GM12891 (cell line): ENCODE results near the gene CTF1.
A peak's percentile ranks its signal among the peaks of the same experiment; 100 is the strongest.

ENCODE experiments used
- DNase-seq: peaks from one replicate; pipeline ENCODE4 v3.0.0; 2011; ENCODE audit warnings: low spot score; ENCODE audit not compliant: insufficient read length
- FAIRE-seq: peaks from 2 replicates; lab custom pipeline; 2011; peaks lifted over from hg19 to GRCh38; lab: Jason Lieb, UNC
- PAX5 ChIP-seq: IDR thresholded peaks from 2 replicates; pipeline ENCODE4 v1.6.1; 2011; ENCODE audit warnings: low read length, moderate library complexity, mild to moderate bottlenecking; ENCODE audit not compliant: insufficient read depth, severe bottlenecking
- POLR2A ChIP-seq: IDR thresholded peaks from 2 replicates; pipeline ENCODE4 v1.6.1; 2011; ENCODE audit warnings: low read depth, low read length, control low read depth
- POLR2AphosphoS5 ChIP-seq: IDR thresholded peaks from 2 replicates; pipeline ENCODE4 v1.6.1; 2011; ENCODE audit warnings: low read depth, low read length, control low read depth
- POU2F2 ChIP-seq: IDR thresholded peaks from 2 replicates; pipeline ENCODE4 v1.6.1; 2011; ENCODE audit warnings: low read depth, mild to moderate bottlenecking, control low read depth, low read length, moderate library complexity
- SPI1 ChIP-seq: IDR thresholded peaks from 2 replicates; pipeline ENCODE4 v1.6.1; 2011; ENCODE audit warnings: low read depth, low read length, control low read depth
- TAF1 ChIP-seq: IDR thresholded peaks from 2 replicates; pipeline ENCODE4 v1.6.1; 2011; ENCODE audit warnings: low read depth, low read length, control low read depth

Gene CTF1

DNA sequence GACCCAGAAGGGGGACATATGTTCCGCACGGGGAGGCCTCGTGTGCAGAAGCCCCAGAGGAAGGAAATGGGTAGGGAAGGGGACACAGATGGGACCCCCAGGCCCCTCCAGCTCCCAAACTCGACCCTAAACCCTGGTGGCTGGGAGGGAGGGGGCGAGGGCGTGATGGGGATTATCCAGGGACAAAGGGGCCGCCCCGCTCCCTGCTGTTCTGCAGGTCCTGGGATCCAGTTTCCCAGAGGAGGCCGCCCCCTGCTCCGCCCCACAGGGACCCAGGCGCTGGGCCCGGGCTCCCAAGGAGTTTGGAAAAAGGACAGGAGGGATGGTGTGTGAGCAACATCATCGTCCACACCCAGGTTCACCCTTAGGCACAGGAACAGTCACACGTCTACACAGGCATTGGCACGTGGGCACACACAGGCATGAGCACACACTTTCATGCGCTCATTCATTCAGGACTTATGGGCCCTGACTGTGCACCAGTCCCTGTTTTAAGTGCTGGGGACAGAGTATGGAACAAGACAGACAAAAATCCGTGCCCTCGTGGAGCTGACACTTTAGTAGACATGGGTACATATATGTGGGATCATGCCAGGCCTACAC is 14.1 kb downstream of the CTF1 start:
- FAIRE-seq: no peak
- TF ChIP-seq POLR2AphosphoS5 (no peak), SPI1 (no peak), POU2F2 (no peak), PAX5 (no peak), POLR2A (no peak), TAF1 (no peak)
- no peak for DNase-seq

DNA sequence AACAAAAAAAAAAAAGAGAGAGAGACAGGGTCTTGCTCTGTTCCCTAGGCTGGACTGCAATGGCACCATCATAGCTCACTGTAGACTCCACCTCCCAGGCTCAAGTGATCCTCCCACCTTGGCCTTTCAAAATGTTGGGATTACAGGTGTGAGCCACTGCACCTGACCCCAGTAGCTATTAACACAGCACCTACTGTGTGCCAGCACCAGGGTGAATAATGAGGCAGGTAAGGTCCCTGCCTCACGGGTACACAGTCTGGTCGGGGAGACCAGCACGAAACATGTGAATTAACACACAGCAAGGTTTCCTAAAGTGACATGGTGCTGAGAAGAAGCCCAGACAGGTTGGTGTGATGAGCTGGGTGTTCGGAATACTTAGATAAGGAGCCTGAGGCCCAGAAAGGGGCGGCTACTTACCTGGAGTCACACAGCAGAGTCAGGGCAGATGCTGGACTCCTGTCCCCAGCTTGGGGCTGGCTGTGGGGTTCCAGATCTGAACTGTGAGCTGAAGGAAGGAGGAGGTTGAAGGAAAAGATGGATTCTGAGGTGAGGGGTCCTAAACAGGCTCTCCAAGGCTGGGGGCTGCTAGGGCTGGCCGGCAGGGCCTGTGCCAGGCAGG is 16.5 kb downstream of the CTF1 start:
- DNase-seq (no peak), FAIRE-seq (no peak)
- TF ChIP-seq SPI1: no peak
- no peak for TF ChIP-seq POLR2AphosphoS5
- no peak for TF ChIP-seq POLR2A
- no peak for TF ChIP-seq POU2F2
- TF ChIP-seq PAX5: no peak
- TF ChIP-seq TAF1: no peak

GRCh38 chr16:30914830-30915229 is 18.4 kb downstream of the CTF1 start:
- FAIRE-seq (no peak), DNase-seq (no peak)
- TF ChIP-seq PAX5: no peak
- no peak for TF ChIP-seq TAF1
- no peak for TF ChIP-seq POU2F2
- TF ChIP-seq SPI1: no peak
- no peak for TF ChIP-seq POLR2AphosphoS5
- no peak for TF ChIP-seq POLR2A

DNA sequence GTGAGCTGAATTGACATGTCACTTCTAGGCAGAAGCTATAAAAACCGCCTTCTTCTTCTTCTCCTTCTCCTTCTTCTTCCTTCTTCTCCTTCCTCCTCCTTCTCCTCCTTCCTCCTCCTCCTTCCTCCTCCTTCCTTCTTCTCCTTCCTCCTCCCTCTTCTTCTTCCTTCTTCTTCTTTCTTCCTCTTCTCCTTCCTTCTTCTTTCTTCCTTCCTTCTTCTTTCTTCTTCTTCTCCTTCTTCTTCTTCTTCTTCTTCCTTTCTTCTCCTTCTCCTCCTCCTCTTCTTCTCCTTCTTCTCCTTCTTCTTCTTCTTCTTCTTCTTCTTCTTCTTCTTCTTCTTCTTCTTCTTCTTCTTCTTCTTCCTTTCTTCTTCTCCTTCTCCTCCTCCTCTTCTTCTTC is 22.2 kb downstream of the CTF1 start:
- DNase-seq: no peak
- FAIRE-seq: no peak
- TF ChIP-seq POLR2A (no peak), PAX5 (no peak), TAF1 (no peak)

- no peak for TF ChIP-seq POLR2A
- no peak for DNase-seq
- no peak for FAIRE-seq
These were observed 24.5 kb downstream of the CTF1 start for GRCh38 chr16:30920891-30921290.

DNA sequence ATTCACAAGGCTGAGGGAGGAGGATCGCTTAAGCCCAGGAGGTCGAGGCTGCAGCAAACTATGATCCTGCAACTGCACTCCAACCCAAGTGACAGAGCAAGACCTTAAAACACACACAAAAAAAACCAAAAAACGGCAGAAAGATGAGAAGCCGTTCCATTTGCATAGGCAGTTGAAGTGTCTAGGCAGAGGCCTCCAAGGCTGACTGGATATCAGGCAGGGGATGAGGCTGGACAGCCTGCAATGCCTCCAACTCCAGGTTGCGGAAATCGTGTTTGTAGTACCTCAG is 25.0 kb downstream of the CTF1 start:
- no peak for DNase-seq
- no peak for TF ChIP-seq POLR2A
- TF ChIP-seq TAF1: no peak
- no peak for TF ChIP-seq POU2F2
- peak; percentile 93 for FAIRE-seq

DNA sequence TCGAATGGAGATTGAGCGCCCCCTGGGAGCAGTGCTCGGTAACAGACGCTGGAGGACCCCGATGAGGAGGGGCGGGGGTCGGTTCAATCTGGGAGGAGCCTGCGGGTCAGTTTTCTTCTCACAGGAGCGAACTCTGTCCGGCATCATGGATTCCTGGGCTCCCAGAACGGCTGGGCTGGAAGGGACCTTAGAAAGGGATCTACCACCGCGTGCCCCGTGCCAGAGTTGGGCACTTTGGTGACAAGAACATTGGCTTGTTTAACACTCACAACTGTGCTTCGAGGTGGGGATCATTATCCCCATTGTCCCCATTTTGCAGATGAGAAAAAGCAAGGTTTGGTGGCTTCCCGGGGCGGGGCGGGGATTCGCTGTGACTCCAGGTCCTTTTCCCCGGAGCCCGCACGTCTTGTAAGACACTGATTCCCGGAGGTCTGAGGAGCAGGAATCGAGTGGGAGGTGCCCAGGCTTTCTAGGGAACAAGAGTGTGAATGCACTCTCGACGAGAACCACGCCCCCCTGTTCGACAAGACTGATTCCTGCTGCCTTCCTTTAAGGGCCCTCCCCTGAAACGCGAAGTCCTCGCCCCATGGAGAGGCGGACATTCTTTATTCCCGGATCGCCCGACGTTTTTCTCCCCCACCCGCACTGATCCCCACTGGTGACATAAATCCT is 25.5 kb downstream of the CTF1 start:
- peak; percentile 61 for DNase-seq
- no peak for FAIRE-seq
- TF ChIP-seq POLR2A (no peak), SPI1 (no peak), TAF1 (no peak), POLR2AphosphoS5 (no peak), POU2F2 (no peak; the same call in 1 of the 2 replicates)

- TF ChIP-seq POU2F2 (no peak), POLR2A (no peak), POLR2AphosphoS5 (no peak), SPI1 (no peak), PAX5 (no peak), TAF1 (no peak; the same call in 1 of the 2 replicates)
- FAIRE-seq: peak; percentile 100
- DNase-seq: peak; percentile 83
These were observed 26.1 kb downstream of the CTF1 start for GRCh38 chr16:30922420-30922959.

GRCh38 chr16:30922960-30923535 is 26.6 kb downstream of the CTF1 start:
- DNase-seq (peak; percentile 93), FAIRE-seq (no peak)
- TF ChIP-seq POU2F2 (no peak), PAX5 (peak; percentile 35), SPI1 (no peak), POLR2A (peak; percentile 35; the same call in 1 of the 2 replicates), POLR2AphosphoS5 (no peak), TAF1 (peak; percentile 73)

DNA sequence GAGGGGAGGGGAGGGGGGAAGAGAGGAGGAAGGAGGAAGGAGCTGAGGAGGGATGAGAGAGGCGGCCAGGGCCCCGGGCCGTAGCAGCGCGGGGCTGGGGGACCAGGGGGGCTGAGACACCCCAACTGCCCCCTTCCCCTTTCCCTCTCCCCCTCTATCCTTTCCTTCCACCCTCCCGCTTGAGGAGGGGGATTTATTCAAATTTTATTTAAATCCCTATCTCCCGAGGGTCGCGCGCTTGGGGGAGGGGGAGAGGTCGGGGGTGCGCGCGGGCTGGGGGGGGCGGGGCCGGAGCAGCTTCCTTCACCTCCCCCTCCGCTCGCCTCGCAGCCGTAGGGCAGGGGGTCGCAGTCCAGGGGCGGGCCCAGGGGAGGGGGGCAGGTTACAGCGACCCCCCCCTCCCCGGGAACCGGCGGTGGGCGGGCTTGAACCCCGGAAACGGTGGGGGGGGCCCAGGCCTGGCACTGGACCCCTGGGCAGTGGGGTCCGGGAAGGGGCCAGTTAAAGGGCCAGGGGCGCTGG is 27.2 kb downstream of the CTF1 start, which contains the start of gene FBXL19:
TSS of gene FBXL19 (plus strand) at position 19 of the 522 bp plus-strand sequence. CDS start 2,183 bp downstream, outside the sequence.
- no peak for FAIRE-seq

More for the DNA sequence above, 27.2 kb downstream of the CTF1 start, which contains the start of gene FBXL19:
- TF ChIP-seq TAF1: no peak
- no peak for TF ChIP-seq PAX5
- TF ChIP-seq POU2F2: no peak
- TF ChIP-seq SPI1: no peak
- TF ChIP-seq POLR2AphosphoS5: no peak
- TF ChIP-seq POLR2A: no peak
- peak; percentile 59 for DNase-seq
